H7 (cell line): ENCODE results near the gene MRS2. TPM values are rescaled to one million over a fixed set of nuclear protein-coding genes. Genes with fewer than 3 reads are reported as not detected.
"Not testable (repeated sequence)": the region's sequence is repeated elsewhere in the genome, so short reads cannot be mapped to it uniquely, and the experiment has no call there.

Experiments used
- DNase-seq: peaks from one replicate; pipeline ENCODE4 v3.0.0; 2012
- H3K27me3 ChIP-seq: 2 replicates; pipeline ENCODE4 v1.6.0; 2011; ENCODE audit warnings: mild to moderate bottlenecking, low read length; ENCODE audit not compliant: control insufficient read depth, insufficient read depth
- H3K36me3 ChIP-seq: replicated peaks from 2 replicates; pipeline ENCODE4 v1.5.1; 2011; ENCODE audit warnings: low read length; ENCODE audit not compliant: control insufficient read depth, insufficient read depth
- H3K4me3 ChIP-seq: 2 replicates; pipeline ENCODE4 v1.5.1; 2011; ENCODE audit warnings: low read depth, mild to moderate bottlenecking, control low read depth, low read length, moderate library complexity; ENCODE audit not compliant: insufficient read depth
- total RNA-seq: library from RNA; depleted of rRNA; stranded (reverse); fragments of >200 nt; shearing (Covaris generic); gene quantifications from 2 replicates; pipeline ENCODE4 v1.2.3, GENCODE V29; 2014; rRNA removed

The MRS2 gene
- 71.4 and 79.1 TPM in 2 replicates for total RNA-seq

GRCh38 chr6:24402697-24403500, at the start of gene MRS2:
Gene MRS2, plus strand, starts transcription at chr6:24402936. Its CDS starts 111 bp downstream, at chr6:24403047.
- peak; percentile 81 for DNase-seq
- peaks cover 10% of the 10 kb centered on the region for H3K36me3 ChIP-seq
- H3K27me3 ChIP-seq = no peaks in the 10 kb centered on the region
- H3K4me3 ChIP-seq = peak within 1 kb of the TSS; percentile 99

GRCh38 chr6:24353861-24354260, 48.9 kb upstream of the MRS2 start:
- DNase-seq = no peak
- H3K27me3 ChIP-seq = no peaks in the 10 kb centered on the region
- H3K4me3 ChIP-seq = no peak overlapping the region
- no peaks in the 10 kb centered on the region for H3K36me3 ChIP-seq

- Histone ChIP-seq H3K4me3 (no peak overlapping the region), H3K36me3 (no peaks in the 10 kb centered on the region), H3K27me3 (no peaks in the 10 kb centered on the region)
- DNase-seq = no peak
Observed at GRCh38 chr6:24355393-24355792, 47.3 kb upstream of the MRS2 start.

GRCh38 chr6:24356310-24356973, 46.3 kb upstream of the MRS2 start:
- DNase-seq = no peak
- no peak overlapping the region for H3K4me3 ChIP-seq

GRCh38 chr6:24357336-24358218, 45.2 kb upstream of the MRS2 start, which contains the start of gene DCDC2:
Gene DCDC2, minus strand, starts transcription at chr6:24358059. Its CDS starts 309 bp downstream, at chr6:24357750.
- no peaks in the 10 kb centered on the region for H3K36me3 ChIP-seq
- no peak within 1 kb of the TSS for H3K4me3 ChIP-seq
- peak; percentile 22 for DNase-seq
- no peaks in the 10 kb centered on the region for H3K27me3 ChIP-seq

More at GRCh38 chr6:24356310-24356973, 46.3 kb upstream of the MRS2 start:
- H3K36me3 ChIP-seq = no peaks in the 10 kb centered on the region
- no peaks in the 10 kb centered on the region for H3K27me3 ChIP-seq

GRCh38 chr6:24358219-24358821, 44.4 kb upstream of the MRS2 start:
- Histone ChIP-seq H3K27me3 (no peaks in the 10 kb centered on the region), H3K36me3 (no peaks in the 10 kb centered on the region), H3K4me3 (no peak overlapping the region)
- no peak for DNase-seq

- peak; percentile 75 for DNase-seq
- peak overlapping the region; percentile 64 for H3K4me3 ChIP-seq
- H3K27me3 ChIP-seq = no peaks in the 10 kb centered on the region
- no peaks in the 10 kb centered on the region for H3K36me3 ChIP-seq
Observed at GRCh38 chr6:24359640-24360454, 42.9 kb upstream of the MRS2 start.

GRCh38 chr6:24362363-24362762, 40.4 kb upstream of the MRS2 start:
- H3K4me3 ChIP-seq, H3K27me3 ChIP-seq, DNase-seq, H3K36me3 ChIP-seq: not testable (repeated sequence)

GRCh38 chr6:24365103-24365633, 37.6 kb upstream of the MRS2 start:
- not testable (repeated sequence) for H3K4me3 ChIP-seq, H3K27me3 ChIP-seq, DNase-seq, H3K36me3 ChIP-seq

GRCh38 chr6:24374612-24375011, 28.1 kb upstream of the MRS2 start:
- DNase-seq = no peak
- Histone ChIP-seq H3K36me3 (no peaks in the 10 kb centered on the region), H3K27me3 (no peaks in the 10 kb centered on the region), H3K4me3 (no peak overlapping the region)

GRCh38 chr6:24376871-24377270, 25.9 kb upstream of the MRS2 start:
- no peaks in the 10 kb centered on the region for H3K27me3 ChIP-seq
- H3K36me3 ChIP-seq = no peaks in the 10 kb centered on the region
- DNase-seq = no peak
- no peak overlapping the region for H3K4me3 ChIP-seq

GRCh38 chr6:24378473-24379097, 24.2 kb upstream of the MRS2 start:
- no peaks in the 10 kb centered on the region for H3K36me3 ChIP-seq
- no peaks in the 10 kb centered on the region for H3K27me3 ChIP-seq
- no peak for DNase-seq
- no peak overlapping the region for H3K4me3 ChIP-seq
